Stimulated activated CD8-positive, alpha-beta memory T cell treated with anti-CD3 and anti-CD28 coated beads, Interleukin-4, amount 100 ng/mL, for 4 hours (primary cell): ENCODE data around the gene CSF2.

Experiments used
- DNase-seq, 2 donors: peaks; one replicate each; pipeline ENCODE4 v3.0.0-alpha.2; 2020; ENCODE audit warnings: low read depth in 2 of 2, low spot score in 1 of 2

Gene CSF2

GRCh38 chr5:132067941-132068808 lies 5.4 kb upstream of the CSF2 start:
- DNase-seq: no peak

DNA sequence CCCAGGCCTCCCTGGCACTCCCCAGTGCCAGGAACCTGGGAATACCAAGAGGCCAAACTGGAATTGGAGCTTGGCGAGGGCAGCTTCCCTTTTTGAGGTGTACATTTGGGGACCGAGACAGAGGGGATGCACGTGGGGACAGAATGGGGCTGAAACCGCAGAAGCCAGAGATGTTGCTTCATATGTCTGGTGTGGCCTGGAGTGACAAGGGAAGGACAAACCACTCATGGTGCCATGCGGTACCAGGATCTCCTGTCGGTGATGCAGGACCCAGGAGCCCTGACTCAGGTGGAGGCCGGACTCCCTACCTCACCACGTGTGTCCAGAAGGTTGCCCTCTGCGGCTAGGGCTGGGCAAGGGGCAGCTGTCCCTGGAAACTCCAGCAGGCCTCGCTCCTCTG lies 4.0 kb upstream of the CSF2 start:
- no peak for DNase-seq

DNA sequence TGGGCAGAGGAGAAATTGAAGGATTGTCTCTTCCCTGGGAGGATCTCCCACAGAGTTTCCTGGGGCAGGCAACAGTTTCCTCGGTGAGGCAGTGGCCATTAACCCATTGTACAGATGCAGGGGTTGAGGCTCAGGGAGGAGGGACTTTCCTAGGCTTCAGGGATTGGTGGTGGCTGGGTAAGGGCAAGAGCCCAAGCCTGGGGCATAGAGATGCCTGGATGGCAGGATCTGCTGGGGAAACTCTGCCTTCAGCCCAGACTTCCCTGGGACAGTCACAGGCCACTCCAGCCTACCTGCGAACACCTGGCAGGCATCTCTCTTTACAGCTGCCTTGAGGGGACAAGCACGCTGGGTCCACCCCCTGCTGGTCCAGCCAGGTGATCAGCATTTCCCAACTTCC lies 3.6 kb upstream of the CSF2 start:
- DNase-seq: no peak

- DNase-seq: no peak
Observed at GRCh38 chr5:132070460-132071337, 2.9 kb upstream of the CSF2 start.

DNA sequence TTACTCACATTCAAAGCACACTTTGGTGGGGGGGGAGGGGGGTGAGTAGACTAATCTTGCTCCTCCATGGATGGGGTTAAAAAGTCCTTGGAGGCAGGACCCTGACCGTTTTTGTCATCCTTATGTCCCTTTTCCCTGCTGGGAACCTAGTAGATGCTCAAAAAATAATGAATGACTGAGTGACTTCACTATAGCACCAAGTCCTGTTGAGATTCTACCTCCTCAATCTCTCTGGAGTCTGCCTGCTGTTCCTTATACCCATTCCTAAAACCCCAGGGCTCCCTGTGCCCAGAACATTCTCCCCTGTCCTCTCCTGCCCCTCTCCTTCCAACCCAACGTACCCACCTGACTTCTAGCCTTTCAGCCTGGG lies 2.3 kb upstream of the CSF2 start:
- no peak for DNase-seq

DNA sequence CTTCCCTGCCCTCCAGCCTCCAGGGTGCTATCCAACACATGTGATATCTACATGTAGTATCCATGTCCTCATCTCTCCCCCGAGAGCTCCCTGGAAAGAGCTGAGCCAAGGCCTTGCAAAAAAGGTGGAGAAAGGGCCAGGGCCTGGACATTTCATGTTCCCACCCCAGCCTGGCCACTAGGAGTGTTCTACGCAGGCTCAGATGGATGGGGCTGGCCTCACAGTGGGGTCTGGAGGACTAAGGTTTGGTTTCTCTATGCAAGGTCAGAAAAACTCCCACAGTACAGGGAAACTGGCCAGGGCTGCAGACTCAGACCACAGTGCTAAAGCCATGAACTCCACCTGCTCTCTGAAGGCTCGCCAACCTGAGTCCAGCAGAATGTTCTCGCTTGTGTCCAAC lies 1.5 kb upstream of the CSF2 start:
- DNase-seq: no peak

DNA sequence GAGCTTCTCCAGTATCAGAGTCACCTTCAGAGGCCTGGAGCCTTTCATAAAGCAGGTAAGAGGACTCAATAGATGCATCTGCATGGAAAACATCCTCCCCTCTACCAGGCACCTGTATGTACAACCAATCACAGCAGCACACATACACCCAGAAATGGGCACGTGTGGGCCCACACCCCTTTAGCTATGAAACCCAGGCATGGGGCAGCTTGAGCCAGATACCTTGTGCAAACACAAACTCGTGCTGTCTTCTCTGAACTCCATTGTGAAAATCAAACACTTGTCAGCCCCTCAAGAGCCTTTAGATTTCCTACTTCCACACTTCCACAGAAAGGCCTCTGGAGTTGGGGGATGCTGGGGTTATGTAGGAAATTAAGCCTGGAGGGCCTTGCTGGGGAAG lies 1.1 kb upstream of the CSF2 start:
- no peak for DNase-seq

DNA sequence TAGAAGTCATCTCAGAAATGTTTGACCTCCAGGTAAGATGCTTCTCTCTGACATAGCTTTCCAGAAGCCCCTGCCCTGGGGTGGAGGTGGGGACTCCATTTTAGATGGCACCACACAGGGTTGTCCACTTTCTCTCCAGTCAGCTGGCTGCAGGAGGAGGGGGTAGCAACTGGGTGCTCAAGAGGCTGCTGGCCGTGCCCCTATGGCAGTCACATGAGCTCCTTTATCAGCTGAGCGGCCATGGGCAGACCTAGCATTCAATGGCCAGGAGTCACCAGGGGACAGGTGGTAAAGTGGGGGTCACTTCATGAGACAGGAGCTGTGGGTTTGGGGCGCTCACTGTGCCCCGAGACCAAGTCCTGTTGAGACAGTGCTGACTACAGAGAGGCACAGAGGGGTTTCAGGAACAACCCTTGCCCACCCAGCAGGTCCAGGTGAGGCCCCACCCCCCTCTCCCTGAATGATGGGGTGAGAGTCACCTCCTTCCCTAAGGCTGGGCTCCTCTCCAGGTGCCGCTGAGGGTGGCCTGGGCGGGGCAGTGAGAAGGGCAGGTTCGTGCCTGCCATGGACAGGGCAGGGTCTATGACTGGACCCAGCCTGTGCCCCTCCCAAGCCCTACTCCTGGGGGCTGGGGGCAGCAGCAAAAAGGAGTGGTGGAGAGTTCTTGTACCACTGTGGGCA lies 642 bp downstream of the CSF2 start:
- DNase-seq: no peak

DNA sequence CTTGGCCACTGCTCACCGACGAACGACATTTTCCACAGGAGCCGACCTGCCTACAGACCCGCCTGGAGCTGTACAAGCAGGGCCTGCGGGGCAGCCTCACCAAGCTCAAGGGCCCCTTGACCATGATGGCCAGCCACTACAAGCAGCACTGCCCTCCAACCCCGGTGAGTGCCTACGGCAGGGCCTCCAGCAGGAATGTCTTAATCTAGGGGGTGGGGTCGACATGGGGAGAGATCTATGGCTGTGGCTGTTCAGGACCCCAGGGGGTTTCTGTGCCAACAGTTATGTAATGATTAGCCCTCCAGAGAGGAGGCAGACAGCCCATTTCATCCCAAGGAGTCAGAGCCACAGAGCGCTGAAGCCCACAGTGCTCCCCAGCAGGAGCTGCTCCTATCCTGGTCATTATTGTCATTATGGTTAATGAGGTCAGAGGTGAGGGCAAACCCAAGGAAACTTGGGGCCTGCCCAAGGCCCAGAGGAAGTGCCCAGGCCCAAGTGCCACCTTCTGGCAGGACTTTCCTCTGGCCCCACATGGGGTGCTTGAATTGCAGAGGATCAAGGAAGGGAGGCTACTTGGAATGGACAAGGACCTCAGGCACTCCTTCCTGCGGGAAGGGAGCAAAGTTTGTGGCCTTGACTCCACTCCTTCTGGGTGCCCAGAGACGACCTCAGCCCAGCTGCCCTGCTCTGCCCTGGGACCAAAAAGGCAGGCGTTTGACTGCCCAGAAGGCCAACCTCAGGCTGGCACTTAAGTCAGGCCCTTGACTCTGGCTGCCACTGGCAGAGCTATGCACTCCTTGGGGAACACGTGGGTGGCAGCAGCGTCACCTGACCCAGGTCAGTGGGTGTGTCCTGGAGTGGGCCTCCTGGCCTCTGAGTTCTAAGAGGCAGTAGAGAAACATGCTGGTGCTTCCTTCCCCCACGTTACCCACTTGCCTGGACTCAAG lies 1.5 kb downstream of the CSF2 start:
- DNase-seq: no peak

GRCh38 chr5:132075719-132076077 lies 2.1 kb downstream of the CSF2 start:
- no peak for DNase-seq

DNA sequence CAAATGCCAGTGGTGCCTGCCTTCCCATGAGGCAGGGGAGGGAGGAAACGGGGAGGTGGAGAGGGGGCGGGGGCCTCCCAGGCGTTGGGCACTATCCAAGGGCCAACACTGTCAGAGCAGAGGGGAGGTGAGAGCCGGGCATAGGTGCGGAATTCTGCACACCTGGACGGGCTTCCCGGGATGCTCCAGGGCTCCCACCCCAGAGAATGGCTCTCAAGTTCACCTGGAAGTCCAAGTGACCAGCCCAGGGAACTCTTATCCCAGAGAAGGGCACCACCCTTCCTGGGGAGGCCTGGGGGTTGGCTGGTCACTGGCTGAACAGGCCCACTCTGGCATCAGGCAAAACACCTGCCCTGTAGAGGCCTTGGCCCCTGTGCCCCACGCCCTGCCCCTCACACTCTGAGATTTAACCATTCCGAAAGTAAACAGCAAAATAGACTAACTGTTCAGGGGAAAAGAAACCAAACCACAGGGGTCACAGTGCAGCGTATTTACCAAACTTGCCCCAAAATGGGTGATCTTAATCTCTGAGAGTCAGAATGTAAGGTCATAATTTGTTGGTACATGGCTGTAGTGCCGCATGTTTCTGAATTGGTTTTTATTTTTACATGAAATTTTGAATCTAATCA lies 2.7 kb downstream of the CSF2 start:
- DNase-seq: no peak

GRCh38 chr5:132076983-132077382 lies 3.4 kb downstream of the CSF2 start:
- no peak for DNase-seq

DNA sequence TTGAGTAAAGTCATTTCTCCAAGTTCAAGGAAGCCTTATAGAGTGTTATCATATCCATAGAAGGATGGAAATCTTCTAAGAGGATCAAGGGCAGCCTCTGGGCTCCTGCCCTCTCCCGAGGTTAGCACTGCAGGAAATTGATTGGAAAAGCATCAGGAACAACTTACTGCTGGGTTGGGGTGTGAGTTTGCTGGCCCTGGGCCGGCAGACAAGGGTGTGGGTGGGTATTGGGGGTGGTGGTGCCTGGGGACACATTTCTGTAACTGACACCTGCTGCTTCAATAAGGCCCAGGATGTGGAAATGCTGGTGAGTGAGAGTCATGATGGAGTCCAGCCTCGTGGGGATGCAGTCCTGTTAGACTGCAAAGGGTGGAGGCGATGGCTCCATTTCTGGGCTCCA lies 5.5 kb downstream of the CSF2 start:
- DNase-seq: no peak

GRCh38 chr5:132079619-132080018 lies 6.0 kb downstream of the CSF2 start:
- no peak for DNase-seq

GRCh38 chr5:132080595-132080994 lies 7.0 kb downstream of the CSF2 start:
- no peak for DNase-seq

GRCh38 chr5:132081458-132081857 lies 7.9 kb downstream of the CSF2 start:
- no peak for DNase-seq

- no peak for DNase-seq
Observed at GRCh38 chr5:132082329-132083023, 8.9 kb downstream of the CSF2 start.

DNA sequence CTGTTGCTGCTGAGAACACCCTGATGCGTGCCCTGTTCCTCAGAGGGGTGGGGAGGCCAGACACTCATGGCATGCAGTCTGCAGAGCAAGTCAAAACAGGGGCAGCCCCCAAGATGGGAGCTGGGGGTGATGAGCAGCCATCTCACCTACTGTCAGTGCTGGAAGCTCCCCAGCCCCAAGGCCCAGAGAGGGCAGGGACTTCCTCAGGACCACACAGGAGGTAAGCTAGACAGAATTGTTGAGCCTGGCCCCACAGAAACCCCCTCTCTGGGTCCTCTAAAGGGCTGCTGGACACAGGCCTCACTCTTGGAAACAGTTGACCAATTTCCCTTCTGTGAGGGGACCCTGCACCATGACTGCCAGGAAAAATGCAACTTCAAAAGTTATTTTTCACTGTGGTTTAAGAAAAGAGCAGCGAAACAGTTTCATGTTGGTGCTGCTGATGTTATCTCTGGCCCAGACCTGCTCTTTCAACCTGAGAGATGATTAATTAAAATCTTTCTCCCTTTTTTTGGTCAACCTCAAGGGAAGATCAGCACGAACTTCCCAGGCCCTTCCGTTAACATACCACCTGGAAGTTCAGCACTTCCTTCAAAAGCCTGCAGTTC lies 9.6 kb downstream of the CSF2 start:
- DNase-seq: no peak

DNA sequence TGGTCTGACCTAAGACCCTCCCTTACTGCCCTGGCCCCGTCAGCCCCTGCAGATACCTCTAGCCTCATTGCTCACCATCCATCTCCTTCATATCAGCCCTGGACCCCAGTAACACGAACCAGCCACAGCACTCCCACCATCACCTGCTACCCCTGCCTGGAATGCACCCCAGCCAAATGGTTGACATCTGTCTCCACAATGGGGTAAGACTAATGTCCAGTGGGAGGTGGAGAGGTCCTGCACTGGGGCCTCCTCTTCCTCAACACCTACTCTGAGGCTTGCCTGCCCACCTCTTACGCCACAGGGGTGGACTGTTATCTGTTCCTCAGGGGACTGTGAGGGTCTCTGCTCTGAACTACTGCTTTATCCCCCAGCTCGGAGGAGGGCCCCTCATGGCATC lies 12.1 kb downstream of the CSF2 start:
- DNase-seq: no peak
